ENCODE data around the gene LMBRD1.
"Not testable (repeated sequence)": the region's sequence is repeated elsewhere in the genome, so short reads cannot be mapped to it uniquely, and the experiment has no call there.

- TF ChIP-seq, protein P1, sequence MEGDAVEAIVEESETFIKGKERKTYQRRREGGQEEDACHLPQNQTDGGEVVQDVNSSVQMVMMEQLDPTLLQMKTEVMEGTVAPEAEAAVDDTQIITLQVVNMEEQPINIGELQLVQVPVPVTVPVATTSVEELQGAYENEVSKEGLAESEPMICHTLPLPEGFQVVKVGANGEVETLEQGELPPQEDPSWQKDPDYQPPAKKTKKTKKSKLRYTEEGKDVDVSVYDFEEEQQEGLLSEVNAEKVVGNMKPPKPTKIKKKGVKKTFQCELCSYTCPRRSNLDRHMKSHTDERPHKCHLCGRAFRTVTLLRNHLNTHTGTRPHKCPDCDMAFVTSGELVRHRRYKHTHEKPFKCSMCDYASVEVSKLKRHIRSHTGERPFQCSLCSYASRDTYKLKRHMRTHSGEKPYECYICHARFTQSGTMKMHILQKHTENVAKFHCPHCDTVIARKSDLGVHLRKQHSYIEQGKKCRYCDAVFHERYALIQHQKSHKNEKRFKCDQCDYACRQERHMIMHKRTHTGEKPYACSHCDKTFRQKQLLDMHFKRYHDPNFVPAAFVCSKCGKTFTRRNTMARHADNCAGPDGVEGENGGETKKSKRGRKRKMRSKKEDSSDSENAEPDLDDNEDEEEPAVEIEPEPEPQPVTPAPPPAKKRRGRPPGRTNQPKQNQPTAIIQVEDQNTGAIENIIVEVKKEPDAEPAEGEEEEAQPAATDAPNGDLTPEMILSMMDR (IDR thresholded peaks at IDR 0.05; ENCODE audit: low read depth, low read length, poor library complexity, severe bottlenecking): not testable (repeated sequence)
- not testable (repeated sequence) for TF ChIP-seq EZH2phosphoT487 (IDR thresholded peaks at IDR 0.05; ENCODE audit: borderline replicate concordance, low read length)
Observed at GRCh38 chr6:69824355-69824754, 27.5 kb upstream of the LMBRD1 start.

Measured in DOHH2 (cell line).